Stimulated activated CD4-positive, alpha-beta T cell treated with anti-CD3 and anti-CD28 coated beads, Interleukin-15, amount 100 ng/mL, for 48 hours (primary cell): Measurements from ENCODE around the gene TBC1D23.
A peak's percentile ranks its signal among the peaks of the same experiment; 100 is the strongest.
"Not testable (repeated sequence)": the region's sequence is repeated elsewhere in the genome, so short reads cannot be mapped to it uniquely, and the experiment has no call there.

Experiments
- DNase-seq, 2 donors: peaks; one replicate each; pipeline ENCODE4 v3.0.0-alpha.2; 2020; ENCODE audit warnings: low read depth in 2 of 2

The TBC1D23 gene

GRCh38 chr3:100299016-100299415 is 38.2 kb downstream of the TBC1D23 start:
- DNase-seq: no peak

- no peak for DNase-seq
These were observed 45.9 kb downstream of the TBC1D23 start for GRCh38 chr3:100306695-100307094.

GRCh38 chr3:100310355-100310965 is 49.7 kb downstream of the TBC1D23 start:
- no peak for DNase-seq

GRCh38 chr3:100311011-100311410 is 50.2 kb downstream of the TBC1D23 start:
- DNase-seq: no peak

- no peak for DNase-seq
These were observed 55.9 kb downstream of the TBC1D23 start for GRCh38 chr3:100316641-100317069.

GRCh38 chr3:100317912-100318311 is 57.1 kb downstream of the TBC1D23 start:
- no peak for DNase-seq

- no peak for DNase-seq
These were observed 59.2 kb downstream of the TBC1D23 start for GRCh38 chr3:100319951-100320350.

GRCh38 chr3:100324044-100324443 is 63.3 kb downstream of the TBC1D23 start:
- DNase-seq: no peak

- DNase-seq: no peak
These were observed 65.0 kb downstream of the TBC1D23 start for GRCh38 chr3:100325827-100326226.

GRCh38 chr3:100327377-100327776 is 66.6 kb downstream of the TBC1D23 start:
- DNase-seq: not testable (repeated sequence)

GRCh38 chr3:100329800-100330489 is 69.2 kb downstream of the TBC1D23 start:
- DNase-seq: no peak

- DNase-seq: no peak
These were observed 69.9 kb downstream of the TBC1D23 start for GRCh38 chr3:100330651-100331050.

- no peak for DNase-seq
These were observed 70.9 kb downstream of the TBC1D23 start for GRCh38 chr3:100331660-100332059.

- no peak for DNase-seq
These were observed 72.3 kb downstream of the TBC1D23 start for GRCh38 chr3:100333051-100333450.

- DNase-seq: no peak
These were observed 73.2 kb downstream of the TBC1D23 start for GRCh38 chr3:100333970-100334487.

- DNase-seq: peak; percentile 64 to 75
These were observed 73.9 kb downstream of the TBC1D23 start, which contains the start of gene NIT2 for GRCh38 chr3:100334488-100335351. Gene NIT2 (plus strand): TSS chr3:100334757. CDS start chr3:100334792, 35 bp downstream.

- DNase-seq: no peak
These were observed 74.6 kb downstream of the TBC1D23 start for GRCh38 chr3:100335434-100335833.

GRCh38 chr3:100336229-100336628 is 75.4 kb downstream of the TBC1D23 start:
- DNase-seq: not testable (repeated sequence)

GRCh38 chr3:100338911-100339310 is 78.1 kb downstream of the TBC1D23 start:
- no peak for DNase-seq

- DNase-seq: no peak
These were observed 79.0 kb downstream of the TBC1D23 start for GRCh38 chr3:100339786-100340185.

GRCh38 chr3:100340527-100340926 is 79.7 kb downstream of the TBC1D23 start:
- DNase-seq: no peak

GRCh38 chr3:100348727-100349126 is 87.9 kb downstream of the TBC1D23 start:
- no peak for DNase-seq
